GM12878 (cell line): ENCODE results near the gene ACSL3. TPM values are rescaled to one million over a fixed set of nuclear protein-coding genes. Genes with fewer than 3 reads are reported as not detected.

Source experiments
- ATAC-seq: fragments of 200-7000 bp; cut with Tn5 transposase; 3 replicates; pipeline ENCODE4 v1.9.1; 2020; ENCODE audit warnings: mild to moderate bottlenecking, moderate library complexity
- BruUV-seq: library from RNA; stranded (reverse); fragments of 400-500 nt; replicated peaks from 2 replicates; lab custom pipeline; 2021; lab: Mats Ljungman, UMichigan
- CTCF ChIA-PET: fragments of 300-600 bp; sonication (Branson Sonifier 250); formaldehyde crosslinking; extraction: SDS; loops from one replicate; lab custom pipeline; 2021; ENCODE audit warnings: inconsistent platforms; lab: Yijun Ruan, JAX
- POLR2A ChIA-PET: fragments of 350-600 bp; formaldehyde crosslinking; extraction: SDS; loops from one replicate; lab custom pipeline; 2021; ENCODE audit warnings: inconsistent platforms; lab: Charles Lee
- RAD21 ChIA-PET: fragments of 300-600 bp; sonication (Branson Sonifier 250); formaldehyde crosslinking; loops from one replicate; lab custom pipeline; 2023; ENCODE audit warnings: antibody characterized with exemption; ENCODE audit not compliant: unreplicated experiment; lab: Charles Lee
- SMC1A ChIA-PET: fragments of 300-600 bp; sonication (Branson Sonifier 250); formaldehyde crosslinking; loops from one replicate; lab custom pipeline; 2023; ENCODE audit not compliant: unreplicated experiment, uncharacterized antibody; lab: Charles Lee
- DNase-seq: peaks from one replicate; pipeline ENCODE4 v3.0.0-alpha.2; 2011; ENCODE audit warnings: low read depth, low spot score
- FAIRE-seq: peaks from 3 replicates; lab custom pipeline; 2011; peaks lifted over from hg19 to GRCh38; lab: Jason Lieb, UNC
- H2AFZ ChIP-seq: 2 replicates; pipeline ENCODE4 v1.6.0; 2011; ENCODE audit warnings: low read depth, low read length, control low read depth; ENCODE audit not compliant: control insufficient read depth
- H3K27ac ChIP-seq: 2 replicates; pipeline ENCODE4 v1.5.1; 2011; ENCODE audit warnings: control low read depth; ENCODE audit not compliant: control insufficient read depth, insufficient read depth
- H3K27me3 ChIP-seq, 2 experiments: replicated peaks in 1 of 2; 2 replicates each; pipeline versions ENCODE4 v1.6.0 to v1.6.1; 2011; ENCODE audit warnings: low read length in 1 of 2; ENCODE audit not compliant: control insufficient read depth in 2 of 2, insufficient read depth in 2 of 2
- H3K36me3 ChIP-seq, 2 experiments: 2 replicates each; pipeline ENCODE4 v1.5.1; 2011; ENCODE audit warnings: low read length in 1 of 2; ENCODE audit not compliant: control insufficient read depth in 2 of 2, insufficient read depth in 2 of 2
- H3K4me1 ChIP-seq: 2 replicates; pipeline ENCODE4 v1.6.1; 2011; ENCODE audit warnings: mild to moderate bottlenecking, low read length, moderate library complexity, mixed read lengths; ENCODE audit not compliant: control insufficient read depth, insufficient read depth
- H3K4me2 ChIP-seq: 2 replicates; pipeline ENCODE4 v1.6.0; 2011; ENCODE audit warnings: control low read depth; ENCODE audit not compliant: control insufficient read depth, insufficient read depth
- H3K4me3 ChIP-seq: fragments of 200-600 bp; sonication (generic); 2 replicates; pipeline ENCODE4 v1.5.1; 2016
- H3K79me2 ChIP-seq: 2 replicates; pipeline ENCODE4 v1.6.0; 2011; ENCODE audit warnings: low read length; ENCODE audit not compliant: control insufficient read depth, insufficient read depth
- H3K9ac ChIP-seq: 2 replicates; pipeline ENCODE4 v1.8.0; 2011; ENCODE audit warnings: low read length, control low read depth, mixed read lengths; ENCODE audit not compliant: control insufficient read depth, insufficient read depth
- H3K9me3 ChIP-seq: replicated peaks from 3 replicates; pipeline ENCODE4 v1.5.1; 2011; ENCODE audit warnings: mild to moderate bottlenecking, low read length; ENCODE audit not compliant: control insufficient read depth, insufficient read depth
- H4K20me1 ChIP-seq: 2 replicates; pipeline ENCODE4 v1.6.0; 2011; ENCODE audit not compliant: control insufficient read depth, insufficient read depth
- NFIC ChIP-seq: IDR thresholded peaks from 2 replicates; pipeline ENCODE4 v1.6.1; 2012; ENCODE audit warnings: low read depth, mild to moderate bottlenecking, inconsistent platforms, low read length, moderate library complexity
- NRF1 ChIP-seq: conservative IDR thresholded peaks from 2 replicates; pipeline ENCODE4 v1.6.1; 2011; ENCODE audit warnings: mild to moderate bottlenecking, low read depth, low read length, improper control_type of control experiment
- WGBS: methylation state at CpG from one replicate; pipeline ENCODE4 v1.1.6; 2016; ENCODE audit warnings: low lambda C conversion rate; ENCODE audit not compliant: insufficient replicate concordance, insufficient coverage; ENCODE audit errors: missing lambda C conversion rate; 5-methylcytosine and 5-hydroxymethylcytosine counted together
- in situ Hi-C: fragments of 300-500 bp; cut with MboI; formaldehyde crosslinking; loops from 9 replicates; pipeline ENCODE4 v1.14.3; 2018; ENCODE audit warnings: mixed read lengths
- intact Hi-C: fragments of 100-400 bp; cut with micrococcal nuclease; formaldehyde crosslinking; loops from one replicate; pipeline ENCODE4 v1.14.2; 2022; ENCODE audit not compliant: unreplicated experiment
- polyA plus RNA-seq, 11 experiments: library from polyadenylated mRNA; depleted of rRNA in 4 of 11; unstranded in 6 of 11; stranded (reverse) in 5 of 11; fragments of >200 nt; fragmentation: Nextera tagmentation in 4 of 11; fragmentation: Illumina TruSeq in 1 of 11; extraction: Ambion mirVana in 4 of 11; extraction: Trizol in 1 of 11; gene quantifications; 1 replicate in 1 of 11; 2 replicates in 10 of 11; pipeline versions ENCODE4 v1.2.1 to v1.2.3, GENCODE V29; 2011 to 2016; ENCODE audit warnings: inconsistent platforms in 2 of 11, missing spikeins in 2 of 11, low read depth in 1 of 11
- total RNA-seq, 4 experiments: library from RNA; depleted of rRNA in 3 of 4; stranded (reverse); fragments of >200 nt in 3 of 4; fragmentation: Illumina TruSeq in 1 of 4; extraction: Trizol in 1 of 4; gene quantifications; 2 replicates each; pipeline versions ENCODE4 v1.2.1 to v1.2.3, GENCODE V29; 2013 to 2021
- TF ChIP-seq, protein P1 (sequence below): fragments of 450-650 bp; formaldehyde crosslinking; IDR thresholded peaks from 2 replicates; pipeline ENCODE4 v1.4.0; 2020; ENCODE audit warnings: mild to moderate bottlenecking, moderate library complexity

The ACSL3 gene
- total and polyA plus RNA-seq, 10 of the 15 experiments (the other 5 are each of a cell fraction or from before 2014, with no cell fraction given), result 15.6 to 83.9 (median 56.7) TPM

DNA sequence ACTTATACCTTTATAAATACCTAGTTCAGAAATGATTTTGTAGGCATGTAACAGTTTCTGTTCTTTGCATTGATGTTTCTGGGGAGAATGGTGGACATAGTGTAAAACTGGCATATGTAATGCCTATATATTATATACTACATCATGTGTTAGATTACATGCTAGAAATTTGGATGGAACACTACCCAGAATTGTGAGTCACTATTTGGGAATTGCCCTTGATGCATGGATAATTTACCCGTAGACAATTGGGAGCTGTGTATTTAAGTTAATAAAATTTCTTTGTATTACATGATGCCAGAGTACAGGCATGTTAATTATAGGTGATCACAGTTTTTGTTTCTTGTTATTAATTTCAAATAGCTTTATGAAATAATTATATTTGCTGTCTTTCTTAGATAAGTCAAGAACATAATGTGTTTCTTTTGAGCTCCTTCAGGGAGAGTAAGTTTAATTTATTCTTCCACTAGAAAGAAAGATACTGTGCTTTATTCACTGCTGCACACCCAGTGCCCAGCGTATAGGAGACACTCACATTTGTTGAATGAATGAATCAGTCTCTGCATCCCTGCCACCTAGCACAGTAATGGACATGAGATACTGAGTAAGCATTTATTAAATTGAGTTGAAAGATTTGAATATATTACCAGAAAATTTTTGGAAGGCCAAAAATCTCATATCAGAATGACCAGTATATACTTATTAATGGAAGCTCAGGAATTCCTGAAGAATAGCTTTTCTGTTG is 16.9 kb downstream of the ACSL3 start:
- H3K9ac ChIP-seq, result no peak overlapping the region
- H3K79me2 ChIP-seq, result peaks cover 28% of the 10 kb centered on the region
- no peaks in the 10 kb centered on the region for H3K27me3 ChIP-seq
- FAIRE-seq (no peak), DNase-seq (no peak), ATAC-seq (no peak)
- no peak overlapping the region for H2AFZ ChIP-seq
- no peak overlapping the region for H3K4me2 ChIP-seq
- RAD21 ChIA-PET, result no interaction called here
- POLR2A ChIA-PET, result interaction anchor here (0.7 to 1.2 kb wide), 3 partner anchors 14 to 223 kb away, joined by 4 to 7 read pairs (median 4); partner anchors contain the start of gene ACSL3
- H4K20me1 ChIP-seq, result peaks cover 2% of the 10 kb centered on the region; the same call in 1 of the 2 replicates
- H3K27ac ChIP-seq, result no peak overlapping the region
- SMC1A ChIA-PET, result interaction anchor here (1.5 to 4.2 kb wide), 4 partner anchors 12 to 26 kb away, joined by 4 to 29 read pairs (median 7); no protein-coding TSS in a partner anchor
- WGBS, result 98% methylated on average over 2 of the region's 2 CpGs
- intact Hi-C loops (no loop called here), in situ Hi-C loops (no loop called here)
- CTCF ChIA-PET, result interaction anchor here (0.6 to 1.8 kb wide), 3 partner anchors 16 to 34 kb away, joined by 3 to 6 read pairs (median 3); no protein-coding TSS in a partner anchor
- no peaks in the 10 kb centered on the region for H3K9me3 ChIP-seq
- H3K36me3 ChIP-seq, result no peaks in the 10 kb centered on the region
- no TSS peak for BruUV-seq
- no peak overlapping the region for H3K4me3 ChIP-seq
- H3K4me1 ChIP-seq, result no peaks in the 10 kb centered on the region
- TF ChIP-seq NFIC, result no peak
- TF ChIP-seq, all 136 proteins: peak for 0

DNA sequence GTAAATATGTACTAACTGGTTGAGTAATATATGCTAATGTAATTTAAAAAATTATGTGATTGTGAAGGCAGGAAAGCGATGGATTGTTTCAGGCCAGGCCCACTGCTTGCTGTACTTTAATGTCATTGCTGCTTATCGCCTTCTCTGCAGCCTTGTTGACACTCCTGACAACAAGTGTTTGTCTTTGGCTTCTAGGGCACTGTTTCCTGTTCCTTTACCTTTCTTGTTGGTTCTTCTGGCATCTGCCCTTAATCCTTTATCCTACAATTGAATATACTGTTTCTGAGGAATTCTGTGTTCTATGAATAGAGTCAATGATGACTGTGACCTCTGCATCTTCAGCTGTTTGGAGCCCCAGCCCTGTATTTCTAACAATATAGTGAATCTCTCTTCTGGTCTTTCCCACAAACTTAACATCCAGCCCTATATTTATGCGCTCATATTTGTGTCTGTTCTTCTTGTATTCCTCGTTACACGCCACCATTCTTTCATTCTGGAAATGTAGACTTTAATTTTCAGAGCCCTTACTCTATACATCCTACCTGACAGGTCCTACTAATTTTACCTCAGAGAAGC is 17.6 kb downstream of the ACSL3 start:
- in situ Hi-C loops (no loop called here), intact Hi-C loops (no loop called here)
- FAIRE-seq, result no peak
- CTCF ChIA-PET, result interaction anchor here (0.6 to 0.8 kb wide), 2 partner anchors 19 to 34 kb away, joined by 3 read pairs; no protein-coding TSS in a partner anchor
- no peaks in the 10 kb centered on the region for H3K27me3 ChIP-seq
- SMC1A ChIA-PET, result interaction anchor here (1.5 to 4.2 kb wide), 4 partner anchors 11 to 25 kb away, joined by 4 to 29 read pairs (median 7); no protein-coding TSS in a partner anchor
- H3K4me3 ChIP-seq, result no peak overlapping the region
- TF ChIP-seq NRF1, result no peak
- TF ChIP-seq, protein P1, sequence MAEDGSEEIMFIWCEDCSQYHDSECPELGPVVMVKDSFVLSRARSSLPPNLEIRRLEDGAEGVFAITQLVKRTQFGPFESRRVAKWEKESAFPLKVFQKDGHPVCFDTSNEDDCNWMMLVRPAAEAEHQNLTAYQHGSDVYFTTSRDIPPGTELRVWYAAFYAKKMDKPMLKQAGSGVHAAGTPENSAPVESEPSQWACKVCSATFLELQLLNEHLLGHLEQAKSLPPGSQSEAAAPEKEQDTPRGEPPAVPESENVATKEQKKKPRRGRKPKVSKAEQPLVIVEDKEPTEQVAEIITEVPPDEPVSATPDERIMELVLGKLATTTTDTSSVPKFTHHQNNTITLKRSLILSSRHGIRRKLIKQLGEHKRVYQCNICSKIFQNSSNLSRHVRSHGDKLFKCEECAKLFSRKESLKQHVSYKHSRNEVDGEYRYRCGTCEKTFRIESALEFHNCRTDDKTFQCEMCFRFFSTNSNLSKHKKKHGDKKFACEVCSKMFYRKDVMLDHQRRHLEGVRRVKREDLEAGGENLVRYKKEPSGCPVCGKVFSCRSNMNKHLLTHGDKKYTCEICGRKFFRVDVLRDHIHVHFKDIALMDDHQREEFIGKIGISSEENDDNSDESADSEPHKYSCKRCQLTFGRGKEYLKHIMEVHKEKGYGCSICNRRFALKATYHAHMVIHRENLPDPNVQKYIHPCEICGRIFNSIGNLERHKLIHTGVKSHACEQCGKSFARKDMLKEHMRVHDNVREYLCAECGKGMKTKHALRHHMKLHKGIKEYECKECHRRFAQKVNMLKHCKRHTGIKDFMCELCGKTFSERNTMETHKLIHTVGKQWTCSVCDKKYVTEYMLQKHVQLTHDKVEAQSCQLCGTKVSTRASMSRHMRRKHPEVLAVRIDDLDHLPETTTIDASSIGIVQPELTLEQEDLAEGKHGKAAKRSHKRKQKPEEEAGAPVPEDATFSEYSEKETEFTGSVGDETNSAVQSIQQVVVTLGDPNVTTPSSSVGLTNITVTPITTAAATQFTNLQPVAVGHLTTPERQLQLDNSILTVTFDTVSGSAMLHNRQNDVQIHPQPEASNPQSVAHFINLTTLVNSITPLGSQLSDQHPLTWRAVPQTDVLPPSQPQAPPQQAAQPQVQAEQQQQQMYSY (CRISPR knock-in tag), result no peak
- H2AFZ ChIP-seq, result no peak overlapping the region
- WGBS, result 96% methylated on average over 5 of the region's 5 CpGs
- no peaks in the 10 kb centered on the region for H3K4me1 ChIP-seq
- POLR2A ChIA-PET, result interaction anchor here (1.2 kb wide), 1 partner anchor 15 kb away, joined by 7 read pairs; no protein-coding TSS in a partner anchor
- peaks cover 2% of the 10 kb centered on the region; the same call in 1 of the 2 replicates for H4K20me1 ChIP-seq
- ATAC-seq, result no peak
- BruUV-seq, result no TSS peak
- no peak overlapping the region for H3K4me2 ChIP-seq
- RAD21 ChIA-PET, result no interaction called here
- no peak for DNase-seq
- H3K9me3 ChIP-seq, result no peaks in the 10 kb centered on the region
- no peak overlapping the region for H3K9ac ChIP-seq
- no peaks in the 10 kb centered on the region for H3K36me3 ChIP-seq
- peaks cover 28% of the 10 kb centered on the region for H3K79me2 ChIP-seq
- no peak overlapping the region for H3K27ac ChIP-seq
